GM11168 (cell line): Measurements from ENCODE around the gene KRTAP10-8.
"Not testable (repeated sequence)": the region's sequence is repeated elsewhere in the genome, so short reads cannot be mapped to it uniquely, and the experiment has no call there.

Source experiments
- in situ Hi-C: fragments of 300-500 bp; cut with MboI; formaldehyde crosslinking; loops from one replicate; pipeline ENCODE4 v1.12.0; 2022; ENCODE audit warnings: low sequenced_read_pairs; ENCODE audit not compliant: unreplicated experiment

KRTAP10-8 gene

GRCh38 chr21:44658541-44658910 lies 46.6 kb downstream of the KRTAP10-8 start:
- in situ Hi-C loops, result no loop called here

- in situ Hi-C loops, result no loop called here
Observed at GRCh38 chr21:44658913-44659595, 47.2 kb downstream of the KRTAP10-8 start.

- in situ Hi-C loops, result not testable (repeated sequence)
Observed at GRCh38 chr21:44661567-44661966, 49.7 kb downstream of the KRTAP10-8 start.
